ENCODE results near the gene PRLH. TPM values are rescaled to one million over a fixed set of nuclear protein-coding genes. Genes with fewer than 3 reads are reported as not detected.
A peak's percentile ranks its signal among the peaks of the same experiment; 100 is the strongest.

Gene PRLH
- total and polyA plus RNA-seq, 7 donors, result not detected

DNA sequence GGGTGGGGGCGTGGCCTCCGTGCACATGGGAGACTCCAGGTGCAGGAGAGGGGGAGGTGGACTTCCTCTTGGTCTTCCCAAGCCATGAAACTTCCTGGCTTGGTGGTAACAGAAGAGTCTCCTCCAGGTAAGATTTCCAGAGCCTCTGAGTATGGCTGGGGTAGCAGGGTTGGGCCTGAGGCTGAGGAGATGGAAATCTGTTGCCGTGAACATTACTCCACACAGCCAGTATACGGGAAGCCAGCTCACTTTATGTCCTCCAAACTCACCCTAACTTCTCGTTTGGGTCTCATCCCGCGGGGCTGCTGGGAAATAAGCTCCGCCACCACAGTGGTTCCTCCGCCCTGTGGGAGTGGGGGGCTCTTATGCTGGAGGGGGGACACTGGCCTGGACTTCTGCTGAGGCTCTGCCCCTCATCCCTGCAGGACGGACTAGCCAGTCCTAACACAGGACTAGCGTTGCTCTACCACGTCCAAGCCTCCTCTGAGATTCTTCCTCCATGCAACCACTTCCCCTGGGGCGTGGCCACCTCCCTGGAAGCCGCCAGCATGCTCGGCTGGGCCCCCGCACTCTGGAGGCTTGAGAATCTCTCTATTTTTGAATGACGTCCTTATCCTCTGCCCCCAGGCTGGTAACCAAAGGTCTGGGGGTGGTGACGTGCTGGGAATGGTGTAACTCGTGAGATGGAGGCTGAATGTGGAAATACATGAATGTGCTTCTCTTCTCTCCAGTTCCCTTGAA is 24.9 kb downstream of the PRLH start:
- H3K9me3 ChIP-seq, result no peaks in the 10 kb centered on the region
- no peaks in the 10 kb centered on the region for H3K36me3 ChIP-seq (ENCODE audit: insufficient read depth in 1 of 2, low read depth in 1 of 2)
- H3K4me3 ChIP-seq, result no peak overlapping the region
- DNase-seq (peak in 1 of 2 donors; percentile 39), ATAC-seq (no peak)
- peaks cover 9% of the 10 kb centered on the region for H3K4me1 ChIP-seq
- intact Hi-C loops (cut with DNase I), result loop anchor here in 1 of 2 donors (5.0 kb wide), 1 partner anchor 156 kb away; no protein-coding TSS in a partner anchor
- H3K27ac ChIP-seq, result no peak overlapping the region
- 77 to 84% (median 84%) methylated on average over 19 of the region's 19 CpGs for WGBS, 3 donors
- TF ChIP-seq, protein P1, sequence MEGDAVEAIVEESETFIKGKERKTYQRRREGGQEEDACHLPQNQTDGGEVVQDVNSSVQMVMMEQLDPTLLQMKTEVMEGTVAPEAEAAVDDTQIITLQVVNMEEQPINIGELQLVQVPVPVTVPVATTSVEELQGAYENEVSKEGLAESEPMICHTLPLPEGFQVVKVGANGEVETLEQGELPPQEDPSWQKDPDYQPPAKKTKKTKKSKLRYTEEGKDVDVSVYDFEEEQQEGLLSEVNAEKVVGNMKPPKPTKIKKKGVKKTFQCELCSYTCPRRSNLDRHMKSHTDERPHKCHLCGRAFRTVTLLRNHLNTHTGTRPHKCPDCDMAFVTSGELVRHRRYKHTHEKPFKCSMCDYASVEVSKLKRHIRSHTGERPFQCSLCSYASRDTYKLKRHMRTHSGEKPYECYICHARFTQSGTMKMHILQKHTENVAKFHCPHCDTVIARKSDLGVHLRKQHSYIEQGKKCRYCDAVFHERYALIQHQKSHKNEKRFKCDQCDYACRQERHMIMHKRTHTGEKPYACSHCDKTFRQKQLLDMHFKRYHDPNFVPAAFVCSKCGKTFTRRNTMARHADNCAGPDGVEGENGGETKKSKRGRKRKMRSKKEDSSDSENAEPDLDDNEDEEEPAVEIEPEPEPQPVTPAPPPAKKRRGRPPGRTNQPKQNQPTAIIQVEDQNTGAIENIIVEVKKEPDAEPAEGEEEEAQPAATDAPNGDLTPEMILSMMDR (IDR thresholded peaks at IDR 0.05), result no peak
- H3K27me3 ChIP-seq (ENCODE audit: insufficient read depth in 3 of 3, low read length in 2 of 3), result no peaks in the 10 kb centered on the region

DNA sequence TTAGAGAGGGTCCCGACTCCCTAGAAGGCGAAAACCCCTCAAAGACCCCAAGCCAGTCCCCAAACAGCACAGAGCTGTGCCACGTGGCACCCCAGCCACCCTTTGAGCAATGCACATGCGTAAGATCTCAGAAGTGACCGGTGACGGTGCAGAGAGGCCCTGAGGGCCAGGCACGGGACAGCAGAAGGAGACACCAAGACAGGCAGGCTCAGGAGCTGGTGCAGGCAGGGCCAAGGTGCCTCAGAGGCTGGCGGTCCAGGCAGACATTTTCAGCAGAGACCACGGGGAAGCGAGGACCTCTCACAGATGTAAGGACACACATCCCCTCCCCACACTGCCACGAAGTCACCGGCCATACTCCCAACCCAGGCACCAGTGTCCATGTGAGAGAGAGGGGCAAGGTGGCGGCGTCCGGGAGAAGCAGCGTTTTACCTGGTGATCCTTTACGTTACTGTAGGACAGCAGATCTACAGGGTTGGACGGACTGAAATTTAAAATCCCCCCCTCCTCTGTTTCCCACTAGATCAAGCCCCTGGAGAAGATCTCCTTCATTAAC is 26.1 kb downstream of the PRLH start:
- Histone ChIP-seq H3K9me3 (no peaks in the 10 kb centered on the region), H3K27me3 (ENCODE audit: insufficient read depth in 3 of 3, low read length in 2 of 3) (no peaks in the 10 kb centered on the region), H3K36me3 (ENCODE audit: insufficient read depth in 1 of 2, low read depth in 1 of 2) (no peaks in the 10 kb centered on the region), H3K4me1 (peaks cover 9% of the 10 kb centered on the region), H3K4me3 (no peak overlapping the region), H3K27ac (no peak overlapping the region)
- TF ChIP-seq, protein P1 (IDR thresholded peaks at IDR 0.05), result no peak
- intact Hi-C loops (cut with DNase I), result loop anchor here in 1 of 2 donors (5.0 kb wide), 1 partner anchor 155 kb away; no protein-coding TSS in a partner anchor
- ATAC-seq, result no peak
- no peak for DNase-seq
- WGBS, 3 donors, result 95 to 97% (median 95%) methylated on average over 18 of the region's 18 CpGs

- Histone ChIP-seq H3K36me3 (ENCODE audit: insufficient read depth in 1 of 2, low read depth in 1 of 2) (no peaks in the 10 kb centered on the region), H3K4me1 (peaks cover 9% of the 10 kb centered on the region), H3K27ac (no peak overlapping the region), H3K27me3 (ENCODE audit: insufficient read depth in 3 of 3, low read length in 2 of 3) (no peaks in the 10 kb centered on the region), H3K9me3 (no peaks in the 10 kb centered on the region), H3K4me3 (no peak overlapping the region)
- no peak for ATAC-seq
- intact Hi-C loops (cut with DNase I), result loop anchor here in 1 of 2 donors (5.0 kb wide), 1 partner anchor 154 kb away; no protein-coding TSS in a partner anchor
- TF ChIP-seq, protein P1 (IDR thresholded peaks at IDR 0.05), result no peak
- DNase-seq, result no peak
- WGBS, 3 donors, result 88 to 95% (median 92%) methylated on average over 10 of the region's 10 CpGs
Observed at GRCh38 chr2:237593036-237593435, 26.7 kb downstream of the PRLH start.

DNA sequence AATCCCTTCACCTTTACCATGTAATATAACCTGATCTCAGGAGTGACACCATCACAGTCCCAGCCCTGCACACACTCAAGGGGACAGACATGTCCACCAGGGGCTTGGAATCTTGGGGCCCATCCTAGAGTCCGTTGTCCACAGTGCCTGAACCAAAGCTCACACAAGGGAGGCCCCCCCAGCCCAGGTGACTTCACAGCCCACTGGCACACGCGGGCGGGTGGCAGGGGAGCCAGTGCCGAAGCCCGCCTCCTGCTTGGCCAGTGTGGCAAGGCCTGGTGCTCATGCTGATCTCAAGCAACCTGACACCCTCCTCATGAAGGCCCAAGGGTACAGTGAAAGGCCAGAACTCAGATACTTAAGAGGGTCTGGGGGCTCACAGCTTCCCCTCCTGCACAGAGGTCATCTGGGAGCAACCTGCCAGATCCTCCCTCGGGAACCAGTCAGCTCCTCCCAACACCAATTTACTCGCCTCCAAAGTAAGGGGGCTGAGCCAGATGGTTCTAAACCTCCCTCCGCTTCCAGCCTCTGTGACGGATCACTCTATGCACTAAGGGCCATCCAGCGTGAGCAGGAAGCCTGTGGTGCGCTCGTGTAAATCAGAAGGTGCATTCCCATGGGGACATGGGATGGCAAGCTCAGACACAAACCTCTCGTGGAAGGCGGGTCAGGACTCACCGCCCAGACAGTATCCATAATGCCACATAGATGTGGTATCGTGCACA is 27.4 kb downstream of the PRLH start:
- ATAC-seq (no peak), DNase-seq (no peak)
- no peaks in the 10 kb centered on the region for H3K27me3 ChIP-seq (ENCODE audit: insufficient read depth in 3 of 3, low read length in 2 of 3)
- no peak overlapping the region for H3K27ac ChIP-seq
- WGBS, 3 donors, result 92 to 94% (median 93%) methylated on average over 17 of the region's 17 CpGs
- peaks cover 14% of the 10 kb centered on the region for H3K4me1 ChIP-seq
- TF ChIP-seq, protein P1 (IDR thresholded peaks at IDR 0.05), result no peak
- intact Hi-C loops (cut with DNase I), result loop anchor here in 1 of 2 donors (5.0 kb wide), 1 partner anchor 154 kb away; no protein-coding TSS in a partner anchor
- H3K36me3 ChIP-seq (ENCODE audit: insufficient read depth in 1 of 2, low read depth in 1 of 2), result no peaks in the 10 kb centered on the region
- H3K9me3 ChIP-seq, result no peaks in the 10 kb centered on the region
- H3K4me3 ChIP-seq, result no peak overlapping the region

Data from psoas muscle (tissue), 8 donors.